SHP77 (cell line): ENCODE measurements around the gene SNRNP35.
A peak's percentile ranks its signal among the peaks of the same experiment; 100 is the strongest.
"Not testable (repeated sequence)": the region's sequence is repeated elsewhere in the genome, so short reads cannot be mapped to it uniquely, and the experiment has no call there.

Source experiments
- DNase-seq, 2 experiments: peaks; one replicate each; lab custom pipeline; 2025; lab: John Stamatoyannopoulos, UW

Gene SNRNP35

DNA sequence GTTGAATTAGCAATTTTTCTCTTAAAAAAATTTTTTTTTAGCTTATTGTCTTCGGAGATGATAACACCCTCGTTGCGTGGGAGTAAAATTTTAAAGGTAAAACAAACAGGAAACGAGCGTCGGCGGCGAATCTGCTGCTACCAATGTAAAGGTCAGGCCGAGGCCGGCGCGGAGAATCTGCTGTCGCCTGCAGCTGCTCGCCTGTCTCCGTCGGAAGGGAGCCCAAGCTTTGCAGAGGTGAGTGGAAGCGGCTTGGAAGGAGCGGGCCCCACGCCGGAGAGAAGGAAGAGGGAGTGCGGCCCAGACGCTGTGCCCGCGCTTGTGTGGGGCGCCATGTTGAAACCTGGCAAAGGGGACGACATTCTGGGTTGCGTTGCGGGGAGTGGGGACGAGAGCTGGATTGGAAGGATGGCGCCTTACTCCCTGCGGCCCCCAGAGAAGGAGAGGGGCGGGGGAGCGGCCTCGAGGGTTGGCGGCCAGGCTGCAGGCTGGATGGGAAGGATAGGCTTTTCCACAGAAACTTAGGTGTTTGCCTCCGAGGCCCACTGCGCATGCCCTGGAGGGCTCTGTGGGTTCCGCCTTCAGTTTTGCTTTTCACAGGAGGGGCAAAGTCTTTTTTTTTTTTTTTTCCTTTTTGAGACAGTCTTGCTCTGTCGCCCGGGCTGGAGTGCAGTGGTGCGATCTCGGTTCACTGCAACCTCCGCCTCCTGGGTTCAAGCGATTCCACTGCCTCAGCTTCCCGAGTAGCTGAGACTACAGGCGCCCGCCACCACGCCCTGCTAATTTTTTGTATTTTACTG, at the start of gene SNRNP35:
TSS of gene SNRNP35 (plus strand) at position 160 of the 800 bp plus-strand sequence. CDS start 7,402 bp downstream, outside the sequence.
- peak; percentile 80 to 88 for DNase-seq

GRCh38 chr12:123408619-123409018, 49.3 kb upstream of the SNRNP35 start:
- DNase-seq, result not testable (repeated sequence)

DNA sequence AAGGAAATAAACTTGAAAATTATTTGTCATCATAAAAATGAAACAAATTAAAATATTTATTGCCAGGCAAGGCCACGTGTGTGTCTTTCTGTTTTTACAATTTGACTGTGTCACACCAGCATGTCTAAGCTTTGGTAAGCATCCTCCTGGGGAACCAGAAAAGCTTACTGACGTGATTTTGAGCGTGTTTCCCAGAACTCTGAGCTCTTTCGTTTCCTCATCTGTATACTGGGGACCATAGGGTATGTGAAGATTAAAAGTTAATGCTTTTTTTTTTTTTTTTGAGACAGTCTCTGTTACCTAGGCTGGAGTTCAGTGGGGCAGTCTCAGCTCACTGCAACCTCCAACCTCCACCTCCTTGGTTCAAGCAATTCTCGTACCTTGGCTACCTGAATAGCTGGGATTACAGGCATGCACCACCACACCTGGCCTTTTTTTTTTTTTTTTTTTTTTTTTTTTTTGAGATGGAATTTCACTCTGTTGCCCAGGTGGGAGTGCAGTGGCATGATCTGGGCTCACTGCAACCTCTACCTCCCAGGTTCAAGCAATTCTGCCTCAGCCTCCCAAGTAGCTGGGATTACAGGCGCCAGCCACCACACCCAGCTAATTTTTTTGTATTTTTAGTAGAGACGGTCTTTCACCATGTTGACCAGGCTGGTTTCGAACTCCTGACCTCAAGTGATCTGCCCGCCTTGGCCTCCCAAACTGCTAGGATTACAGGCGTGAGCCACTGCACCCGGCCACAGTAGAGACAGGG, 48.5 kb upstream of the SNRNP35 start:
- not testable (repeated sequence) for DNase-seq

DNA sequence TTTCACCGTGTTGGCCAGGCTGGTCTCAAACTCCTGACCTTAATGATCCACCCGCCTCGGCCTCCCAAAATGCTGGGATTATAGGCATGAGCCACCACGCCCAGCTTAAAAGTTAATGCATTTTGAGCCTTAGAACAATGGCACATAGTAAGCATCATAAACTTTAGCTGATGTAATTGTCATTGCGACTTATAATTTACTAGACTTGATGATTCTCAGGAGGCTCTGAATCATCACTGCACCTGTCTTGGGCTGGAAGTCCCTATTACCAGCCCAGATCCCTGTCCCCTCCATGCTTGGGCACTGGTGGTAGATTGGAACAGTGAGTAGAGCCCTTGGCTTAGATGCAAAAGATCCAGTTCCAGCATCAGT, 47.9 kb upstream of the SNRNP35 start:
- no peak for DNase-seq

DNA sequence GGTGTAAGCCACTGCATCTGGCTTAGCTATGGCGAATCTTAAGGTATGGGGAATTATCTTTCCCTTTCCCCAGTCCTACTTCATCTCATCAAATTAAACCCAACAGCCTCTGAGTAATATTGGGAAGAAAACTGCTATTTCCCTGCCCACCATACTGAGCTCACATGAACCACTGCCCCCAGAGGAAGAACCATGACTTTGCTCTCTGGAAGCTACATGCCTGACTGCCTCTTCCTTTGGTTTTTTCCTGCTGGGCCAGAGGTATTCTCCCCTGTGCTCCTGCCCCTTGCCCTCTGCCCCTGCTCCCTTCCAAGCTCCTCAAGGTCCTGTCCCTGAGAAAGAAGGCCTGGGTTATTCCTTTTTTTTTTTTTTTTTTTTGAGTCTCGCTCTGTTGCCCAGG, 36.6 kb upstream of the SNRNP35 start:
- DNase-seq, result no peak

GRCh38 chr12:123427036-123427769, 30.7 kb upstream of the SNRNP35 start:
- no peak for DNase-seq

DNA sequence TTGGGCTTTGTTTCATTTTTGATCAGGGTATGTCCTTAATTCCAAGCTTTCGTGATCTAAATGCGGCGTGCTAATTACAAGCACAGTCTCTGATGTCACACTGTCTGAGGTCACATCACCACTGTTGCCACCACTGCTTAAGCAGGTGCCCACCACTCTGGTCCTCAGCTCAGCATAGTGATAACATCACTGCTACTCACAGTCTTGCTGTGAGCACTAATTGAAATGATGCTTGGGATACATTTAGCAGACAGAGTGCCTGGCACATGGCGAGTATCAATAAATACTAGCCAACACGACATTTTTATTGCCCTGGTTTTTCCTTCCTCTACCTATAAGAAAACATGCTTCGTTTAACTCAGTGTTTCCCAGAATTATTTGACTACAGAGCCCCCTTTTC, 29.3 kb upstream of the SNRNP35 start:
- DNase-seq, result no peak

DNA sequence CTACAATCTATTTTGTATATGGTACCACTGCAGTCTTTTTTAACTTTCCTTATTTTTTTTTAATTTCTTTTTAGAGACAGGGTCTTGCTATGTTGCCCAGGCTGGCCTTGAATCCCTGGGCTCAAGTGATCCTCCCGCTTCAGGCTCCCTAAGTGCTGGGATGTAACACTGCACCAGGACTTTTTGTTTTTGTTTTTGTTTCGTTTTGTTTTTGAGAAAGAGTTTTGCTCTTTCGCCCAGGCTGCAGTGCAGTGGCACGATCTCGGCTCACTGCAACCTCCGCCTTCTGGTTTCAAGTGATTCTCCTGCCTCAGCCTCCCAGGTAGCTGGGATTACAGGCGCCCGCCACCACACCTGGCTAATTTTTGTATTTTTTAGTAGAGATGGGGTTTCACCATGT, 28.8 kb upstream of the SNRNP35 start:
- DNase-seq, result not testable (repeated sequence)

DNA sequence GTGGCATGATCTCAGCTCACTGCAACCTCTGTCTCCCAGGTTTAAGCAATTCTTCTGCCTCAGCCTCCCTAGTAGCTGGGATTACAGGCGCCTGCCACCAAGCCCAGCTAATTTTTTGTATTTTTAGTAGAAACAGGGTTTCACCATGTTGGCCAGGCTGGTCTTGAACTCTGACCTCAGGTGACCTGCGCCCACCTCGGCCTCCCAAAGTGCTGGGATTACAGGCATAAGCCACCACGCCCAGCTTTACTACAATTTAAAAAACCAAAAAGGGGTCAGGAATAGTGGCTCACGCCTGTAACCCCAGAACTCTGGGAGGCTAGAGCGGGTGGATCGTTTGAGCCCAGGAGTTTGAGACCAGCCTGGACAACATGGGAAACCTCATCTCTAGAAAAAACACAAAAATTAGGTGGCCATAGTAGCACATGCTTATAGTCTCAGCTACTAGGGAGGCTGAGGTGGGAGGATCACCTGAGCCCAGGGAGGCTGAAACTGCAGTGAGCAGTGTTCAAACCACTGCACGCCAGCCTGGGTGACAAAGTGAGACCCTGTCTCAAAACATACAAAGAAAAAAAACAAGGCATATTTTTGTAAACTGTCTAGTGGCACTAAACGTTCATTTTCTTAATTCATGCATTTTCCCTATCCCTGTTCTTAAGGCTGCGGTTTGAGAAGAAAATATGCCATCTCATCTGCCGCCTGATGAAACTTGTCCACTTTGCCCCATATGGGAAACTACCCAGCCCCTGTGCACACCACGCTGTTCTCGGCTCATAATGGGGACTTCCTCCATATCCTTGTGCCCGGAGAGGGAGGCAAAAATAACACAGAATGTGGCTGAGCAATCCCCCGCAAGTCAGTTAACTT, 25.8 kb upstream of the SNRNP35 start:
- DNase-seq, result not testable (repeated sequence)

- no peak for DNase-seq
Observed at GRCh38 chr12:123433615-123434014, 24.3 kb upstream of the SNRNP35 start.

DNA sequence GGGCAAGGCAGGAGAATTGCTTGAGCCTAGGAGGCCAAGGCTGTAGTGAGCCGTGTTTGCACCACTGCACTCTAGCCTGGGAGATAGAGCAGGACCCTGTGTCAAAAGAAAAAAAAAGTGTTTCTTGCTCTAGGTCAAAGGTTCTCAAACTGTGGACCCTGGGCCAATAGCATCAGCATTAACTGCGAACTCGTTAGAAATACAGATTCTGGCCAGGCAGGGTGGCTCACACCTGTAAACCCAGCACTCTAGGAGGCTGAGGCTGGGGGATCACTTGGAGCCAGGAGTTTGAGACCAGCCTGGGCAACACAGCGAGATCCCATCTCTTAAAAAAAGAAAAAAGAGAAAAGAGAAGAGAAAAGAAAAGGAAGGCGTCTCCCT, 22.3 kb upstream of the SNRNP35 start:
- DNase-seq, result no peak

DNA sequence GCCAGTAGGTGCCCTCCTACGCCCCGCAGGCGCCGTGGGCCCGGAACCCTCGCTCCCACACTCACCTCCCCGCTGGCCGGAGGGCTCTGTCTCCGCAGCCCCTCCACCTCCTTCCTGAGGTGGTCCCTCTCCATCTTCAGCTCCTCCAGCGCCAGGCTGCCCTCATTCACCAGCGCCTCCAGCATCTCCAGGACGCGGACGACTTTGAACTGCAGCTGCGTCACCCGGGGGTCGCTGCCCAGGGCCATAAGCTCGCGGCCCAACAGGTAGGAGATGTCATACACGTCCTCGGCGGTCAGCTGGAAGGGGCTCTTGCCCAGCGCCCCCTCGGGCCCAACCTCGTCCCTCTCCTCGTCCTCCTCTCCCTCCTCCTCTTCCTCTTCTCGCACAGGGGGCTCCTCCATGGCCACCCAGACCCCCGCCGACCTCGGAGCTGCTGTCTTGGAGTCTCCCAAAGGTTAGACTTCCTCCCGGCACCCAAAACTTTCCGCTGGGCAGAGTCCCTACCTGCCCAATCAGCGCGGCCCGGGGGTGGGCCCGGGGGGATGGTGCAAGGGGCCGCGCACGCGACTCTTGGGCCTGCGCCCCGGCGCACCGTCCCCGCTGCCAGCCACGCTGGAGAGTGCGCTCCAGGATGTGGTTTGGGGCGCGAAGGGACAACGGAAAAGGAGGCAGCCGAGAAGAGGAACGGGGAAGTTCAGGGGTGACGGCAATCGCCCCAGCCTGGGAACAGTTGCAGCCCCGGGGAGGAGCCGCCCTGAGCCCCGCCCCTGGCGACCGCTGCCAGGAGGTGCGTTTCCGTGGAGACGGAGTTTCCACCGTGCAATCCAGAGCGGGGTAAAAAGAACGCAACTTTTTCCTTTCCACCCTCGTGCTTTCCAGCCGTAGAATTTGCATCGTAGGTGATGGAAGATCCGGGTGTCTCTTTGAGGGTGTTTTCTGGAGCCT, 21.6 kb upstream of the SNRNP35 start, which contains the start of gene RILPL2:
TSS of gene RILPL2 (minus strand) at position 668 of the 948 bp plus-strand sequence. CDS start at position 404, 264 bp downstream.
- DNase-seq, result peak; percentile 22 to 65

DNA sequence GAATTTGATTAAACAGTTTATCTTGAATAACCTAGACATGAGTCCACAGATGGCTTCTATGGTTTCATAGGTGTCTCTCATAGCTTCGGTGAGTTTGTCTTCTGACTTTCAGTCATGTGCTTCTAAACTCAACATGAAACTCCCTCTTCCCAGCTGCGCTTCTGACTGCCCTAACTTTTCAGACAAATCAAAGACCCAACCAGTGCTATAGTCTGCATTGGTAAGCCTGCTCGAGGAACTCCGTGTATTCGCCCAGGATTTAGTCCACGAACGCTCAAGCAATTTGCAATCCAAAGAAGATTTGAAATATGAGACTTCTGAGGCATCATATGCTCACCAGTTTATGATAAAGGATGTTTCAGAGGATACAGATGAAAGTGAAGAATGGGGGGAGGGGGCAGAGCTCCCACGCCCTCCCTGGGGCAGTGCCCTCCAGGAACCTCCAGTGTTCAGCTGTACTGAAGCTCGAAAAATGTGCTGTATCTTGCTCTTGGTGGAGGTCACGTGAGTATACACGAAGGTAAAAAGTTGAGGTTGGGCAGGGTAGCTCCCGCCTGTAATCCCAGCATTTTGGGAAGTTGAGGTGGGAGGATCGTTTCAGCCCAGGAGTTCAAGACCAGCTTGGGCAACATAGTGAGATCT, 16.3 kb upstream of the SNRNP35 start:
- DNase-seq, result no peak

- no peak for DNase-seq
Observed at GRCh38 chr12:123442774-123443173, 15.2 kb upstream of the SNRNP35 start.

- DNase-seq, result no peak
Observed at GRCh38 chr12:123444092-123445026, 13.6 kb upstream of the SNRNP35 start.

DNA sequence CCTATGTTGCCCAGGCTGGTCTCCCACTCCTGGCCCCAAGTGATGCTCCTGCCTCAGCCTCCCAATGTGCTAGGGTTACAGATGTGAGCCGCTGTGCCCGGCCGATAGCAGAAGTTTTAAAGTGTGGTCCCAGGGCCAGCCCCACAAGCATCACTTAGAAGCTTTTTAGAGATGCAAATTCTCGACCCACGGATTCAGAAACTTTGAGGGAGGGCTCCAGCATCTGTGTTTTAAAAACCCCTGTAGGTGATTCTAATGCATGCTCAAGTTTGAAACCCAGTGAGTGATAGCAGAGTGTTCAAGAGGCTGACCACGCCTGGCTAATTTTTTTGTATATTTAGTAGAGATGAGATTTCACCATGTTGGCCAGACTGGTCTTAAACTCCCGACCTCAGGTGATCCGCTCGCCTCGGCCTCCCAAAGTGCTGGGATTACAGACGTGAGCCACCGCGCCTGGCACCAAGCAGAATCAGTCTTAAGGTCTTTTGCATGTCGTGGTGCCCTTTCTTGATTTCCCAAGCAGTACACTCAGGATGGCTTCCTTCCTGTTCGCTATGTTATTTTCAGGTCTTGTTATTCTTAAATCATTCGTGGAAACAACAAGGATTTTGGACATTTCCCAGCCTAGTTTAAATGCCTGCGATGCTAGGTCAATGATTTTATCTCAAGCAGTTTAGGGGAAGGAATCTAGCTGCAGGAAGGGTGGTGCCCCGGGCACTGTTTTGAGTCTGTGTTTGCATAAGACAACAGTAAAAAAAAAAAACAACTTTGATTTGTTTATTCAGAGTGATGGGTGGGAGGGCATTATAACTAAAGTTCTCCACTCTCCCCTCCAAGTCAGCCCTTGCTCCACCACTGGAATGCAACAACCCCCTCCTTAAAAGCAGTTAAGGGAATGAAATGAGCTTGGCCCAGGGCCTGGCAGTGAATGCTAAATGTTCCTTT, 12.3 kb upstream of the SNRNP35 start:
- no peak for DNase-seq

GRCh38 chr12:123446333-123446713, 11.6 kb upstream of the SNRNP35 start:
- no peak for DNase-seq
